Measurements from ENCODE around the gene CAMK1D. TPM values are rescaled to one million over a fixed set of nuclear protein-coding genes. Genes with fewer than 3 reads are reported as not detected.

CAMK1D gene
- total and polyA plus RNA-seq, 8 donors, result 4.4 to 10.8 (median 4.8) TPM

- intact Hi-C loops (cut with DNase I), result no loop called here
- DNase-seq, result peak in 1 of 4 donors; percentile 33
- no peak for TF ChIP-seq CTCF (IDR thresholded peaks at IDR 0.05)
- H3K4me3 ChIP-seq, result no peak overlapping the region
- ATAC-seq, result peak; percentile 56
- peaks cover 0 to 4% of the 10 kb centered on the region in 2 donors for H3K9me3 ChIP-seq
- no peaks in the 10 kb centered on the region for H3K36me3 ChIP-seq
- peaks cover 0 to 21% of the 10 kb centered on the region in 2 donors for H3K27me3 ChIP-seq
- no peak overlapping the region for H3K27ac ChIP-seq
- H3K4me1 ChIP-seq, result no peaks in the 10 kb centered on the region
Observed at GRCh38 chr10:12389154-12389734, 39.9 kb downstream of the CAMK1D start.

- intact Hi-C loops (cut with DNase I), result no loop called here
- DNase-seq (no peak), ATAC-seq (no peak)
- Histone ChIP-seq H3K36me3 (no peaks in the 10 kb centered on the region), H3K4me3 (no peak overlapping the region), H3K4me1 (no peaks in the 10 kb centered on the region), H3K9me3 (no peaks in the 10 kb centered on the region), H3K27me3 (peaks cover 0 to 30% of the 10 kb centered on the region in 2 donors), H3K27ac (no peak overlapping the region)
- no peak for TF ChIP-seq CTCF (IDR thresholded peaks at IDR 0.05)
Observed at GRCh38 chr10:12390733-12391132, 41.4 kb downstream of the CAMK1D start.

GRCh38 chr10:12391206-12391605 is 41.9 kb downstream of the CAMK1D start:
- no peak for DNase-seq
- intact Hi-C loops (cut with DNase I), result no loop called here
- Histone ChIP-seq H3K27me3 (peaks cover 0 to 33% of the 10 kb centered on the region in 2 donors), H3K27ac (no peak overlapping the region), H3K36me3 (no peaks in the 10 kb centered on the region), H3K4me1 (no peaks in the 10 kb centered on the region), H3K4me3 (no peak overlapping the region), H3K9me3 (no peaks in the 10 kb centered on the region)
- no peak for TF ChIP-seq CTCF (IDR thresholded peaks at IDR 0.05)
- no peak for ATAC-seq

GRCh38 chr10:12393831-12394230 is 44.5 kb downstream of the CAMK1D start:
- peaks cover 0 to 30% of the 10 kb centered on the region in 2 donors for H3K27me3 ChIP-seq
- intact Hi-C loops (cut with DNase I), result no loop called here
- H3K9me3 ChIP-seq, result no peaks in the 10 kb centered on the region
- peaks cover 0 to 7% of the 10 kb centered on the region in 2 donors for H3K4me1 ChIP-seq
- no peaks in the 10 kb centered on the region for H3K36me3 ChIP-seq
- no peak for ATAC-seq
- no peak overlapping the region for H3K4me3 ChIP-seq
- DNase-seq, result no peak
- TF ChIP-seq CTCF (IDR thresholded peaks at IDR 0.05), result no peak
- H3K27ac ChIP-seq, result no peak overlapping the region

- no peak for DNase-seq
- H3K4me1 ChIP-seq, result peaks cover 0 to 7% of the 10 kb centered on the region in 2 donors
- H3K36me3 ChIP-seq, result no peaks in the 10 kb centered on the region
- H3K9me3 ChIP-seq, result no peaks in the 10 kb centered on the region
- intact Hi-C loops (cut with DNase I), result no loop called here
- no peak for TF ChIP-seq CTCF (IDR thresholded peaks at IDR 0.05)
- peaks cover 0 to 29% of the 10 kb centered on the region in 2 donors for H3K27me3 ChIP-seq
- no peak overlapping the region for H3K27ac ChIP-seq
- no peak overlapping the region for H3K4me3 ChIP-seq
- no peak for ATAC-seq
Observed at GRCh38 chr10:12394241-12395033, 45.1 kb downstream of the CAMK1D start.

Measured in left lung (tissue), 10 donors.